ENCODE data around the gene CELF2. TPM values are rescaled to one million over a fixed set of nuclear protein-coding genes. Genes with fewer than 3 reads are reported as not detected.

The CELF2 gene
- total RNA-seq, 2 donors from 2014 or later = 139 to 146 TPM

GRCh38 chr10:11076221-11076620 lies 58.5 kb downstream of the CELF2 start:
- H3K27ac Mint-ChIP-seq = no peak overlapping the region

GRCh38 chr10:11080564-11080984 lies 62.9 kb downstream of the CELF2 start:
- H3K27me3 Mint-ChIP-seq = peaks cover 12% of the 10 kb centered on the region
- no peak for ATAC-seq (replicated peaks)
- no peak overlapping the region for H3K4me3 Mint-ChIP-seq
- peaks cover 10% of the 10 kb centered on the region for H3K4me1 Mint-ChIP-seq
- no peak overlapping the region for H3K27ac Mint-ChIP-seq
- no peaks in the 10 kb centered on the region for H3K36me3 Mint-ChIP-seq (ENCODE audit: low read depth)
- no peaks in the 10 kb centered on the region for H3K9me3 Mint-ChIP-seq

More at GRCh38 chr10:11076221-11076620, 58.5 kb downstream of the CELF2 start:
- Mint-ChIP-seq H3K4me3 (no peak overlapping the region), H3K36me3 (ENCODE audit: low read depth) (no peaks in the 10 kb centered on the region), H3K4me1 (peaks cover 15% of the 10 kb centered on the region), H3K9me3 (no peaks in the 10 kb centered on the region), H3K27me3 (peaks cover 16% of the 10 kb centered on the region)
- ATAC-seq (replicated peaks) = no peak

GRCh38 chr10:11081408-11081807 lies 63.7 kb downstream of the CELF2 start:
- Mint-ChIP-seq H3K4me3 (no peak overlapping the region), H3K27me3 (peaks cover 7% of the 10 kb centered on the region), H3K27ac (no peak overlapping the region), H3K4me1 (peaks cover 6% of the 10 kb centered on the region), H3K9me3 (no peaks in the 10 kb centered on the region), H3K36me3 (ENCODE audit: low read depth) (no peaks in the 10 kb centered on the region)
- no peak for ATAC-seq (replicated peaks)

- H3K4me1 Mint-ChIP-seq = no peaks in the 10 kb centered on the region
- H3K27ac Mint-ChIP-seq = no peak overlapping the region
- H3K4me3 Mint-ChIP-seq = no peak overlapping the region
- no peaks in the 10 kb centered on the region for H3K36me3 Mint-ChIP-seq (ENCODE audit: low read depth)
- H3K27me3 Mint-ChIP-seq = no peaks in the 10 kb centered on the region
- ATAC-seq (replicated peaks) = no peak
- H3K9me3 Mint-ChIP-seq = no peaks in the 10 kb centered on the region
These were observed 64.9 kb downstream of the CELF2 start for GRCh38 chr10:11082526-11082925.

GRCh38 chr10:11083051-11083450 lies 65.4 kb downstream of the CELF2 start:
- H3K36me3 Mint-ChIP-seq (ENCODE audit: low read depth) = no peaks in the 10 kb centered on the region
- ATAC-seq (replicated peaks) = no peak
- H3K9me3 Mint-ChIP-seq = no peaks in the 10 kb centered on the region
- no peaks in the 10 kb centered on the region for H3K4me1 Mint-ChIP-seq
- no peaks in the 10 kb centered on the region for H3K27me3 Mint-ChIP-seq
- H3K4me3 Mint-ChIP-seq = no peak overlapping the region
- H3K27ac Mint-ChIP-seq = no peak overlapping the region

GRCh38 chr10:11085545-11085944 lies 67.9 kb downstream of the CELF2 start:
- Mint-ChIP-seq H3K27me3 (no peaks in the 10 kb centered on the region), H3K4me1 (no peaks in the 10 kb centered on the region), H3K9me3 (no peaks in the 10 kb centered on the region), H3K36me3 (ENCODE audit: low read depth) (no peaks in the 10 kb centered on the region), H3K4me3 (no peak overlapping the region), H3K27ac (no peak overlapping the region)
- no peak for ATAC-seq (replicated peaks)

GRCh38 chr10:11086177-11086840 lies 68.6 kb downstream of the CELF2 start:
- no peaks in the 10 kb centered on the region for H3K27me3 Mint-ChIP-seq
- no peaks in the 10 kb centered on the region for H3K36me3 Mint-ChIP-seq (ENCODE audit: low read depth)
- H3K4me3 Mint-ChIP-seq = no peak overlapping the region
- no peak for ATAC-seq (replicated peaks)
- no peaks in the 10 kb centered on the region for H3K9me3 Mint-ChIP-seq
- H3K27ac Mint-ChIP-seq = no peak overlapping the region
- peaks cover under 1% of the 10 kb centered on the region for H3K4me1 Mint-ChIP-seq

GRCh38 chr10:11087372-11087771 lies 69.7 kb downstream of the CELF2 start:
- H3K4me3 Mint-ChIP-seq = no peak overlapping the region
- H3K27me3 Mint-ChIP-seq = no peaks in the 10 kb centered on the region
- peaks cover 7% of the 10 kb centered on the region for H3K4me1 Mint-ChIP-seq
- no peaks in the 10 kb centered on the region for H3K9me3 Mint-ChIP-seq
- no peak for ATAC-seq (replicated peaks)
- H3K27ac Mint-ChIP-seq = no peak overlapping the region
- no peaks in the 10 kb centered on the region for H3K36me3 Mint-ChIP-seq (ENCODE audit: low read depth)

- Mint-ChIP-seq H3K27me3 (no peaks in the 10 kb centered on the region), H3K36me3 (ENCODE audit: low read depth) (no peaks in the 10 kb centered on the region), H3K4me1 (peaks cover 7% of the 10 kb centered on the region), H3K27ac (no peak overlapping the region), H3K9me3 (no peaks in the 10 kb centered on the region), H3K4me3 (no peak overlapping the region)
- no peak for ATAC-seq (replicated peaks)
These were observed 71.0 kb downstream of the CELF2 start for GRCh38 chr10:11088709-11089108.

GRCh38 chr10:11089272-11089671 lies 71.6 kb downstream of the CELF2 start:
- Mint-ChIP-seq H3K36me3 (ENCODE audit: low read depth) (no peaks in the 10 kb centered on the region), H3K9me3 (no peaks in the 10 kb centered on the region), H3K27me3 (no peaks in the 10 kb centered on the region), H3K27ac (no peak overlapping the region), H3K4me3 (no peak overlapping the region), H3K4me1 (peaks cover 7% of the 10 kb centered on the region)
- ATAC-seq (replicated peaks) = no peak

GRCh38 chr10:11091517-11092102 lies 73.9 kb downstream of the CELF2 start:
- H3K4me1 Mint-ChIP-seq = peaks cover 7% of the 10 kb centered on the region
- H3K27me3 Mint-ChIP-seq = peaks cover 9% of the 10 kb centered on the region
- no peaks in the 10 kb centered on the region for H3K36me3 Mint-ChIP-seq (ENCODE audit: low read depth)
- peak overlapping the region; percentile 4 for H3K27ac Mint-ChIP-seq
- ATAC-seq (replicated peaks) = peak; percentile 82
- peak overlapping the region; percentile 33 for H3K4me3 Mint-ChIP-seq
- no peaks in the 10 kb centered on the region for H3K9me3 Mint-ChIP-seq

GRCh38 chr10:11093771-11094736 lies 76.4 kb downstream of the CELF2 start:
- H3K4me3 Mint-ChIP-seq = no peak overlapping the region
- H3K4me1 Mint-ChIP-seq = peaks cover 21% of the 10 kb centered on the region
- H3K27ac Mint-ChIP-seq = no peak overlapping the region
- no peak for ATAC-seq (replicated peaks)
- peaks cover 18% of the 10 kb centered on the region for H3K27me3 Mint-ChIP-seq
- no peaks in the 10 kb centered on the region for H3K36me3 Mint-ChIP-seq (ENCODE audit: low read depth)
- no peaks in the 10 kb centered on the region for H3K9me3 Mint-ChIP-seq

GRCh38 chr10:11095374-11095801 lies 77.7 kb downstream of the CELF2 start:
- peaks cover 18% of the 10 kb centered on the region for H3K27me3 Mint-ChIP-seq
- H3K4me3 Mint-ChIP-seq = peak overlapping the region; percentile 26
- H3K9me3 Mint-ChIP-seq = no peaks in the 10 kb centered on the region
- H3K4me1 Mint-ChIP-seq = peaks cover 21% of the 10 kb centered on the region
- no peak overlapping the region for H3K27ac Mint-ChIP-seq
- no peak for ATAC-seq (replicated peaks)
- no peaks in the 10 kb centered on the region for H3K36me3 Mint-ChIP-seq (ENCODE audit: low read depth)

- ATAC-seq (replicated peaks) = no peak
- Mint-ChIP-seq H3K27ac (no peak overlapping the region), H3K9me3 (no peaks in the 10 kb centered on the region), H3K27me3 (peaks cover 22% of the 10 kb centered on the region), H3K4me3 (no peak overlapping the region), H3K4me1 (peaks cover 19% of the 10 kb centered on the region), H3K36me3 (ENCODE audit: low read depth) (no peaks in the 10 kb centered on the region)
These were observed 78.8 kb downstream of the CELF2 start for GRCh38 chr10:11096422-11096821.

Measured in activated T-helper 17 cell treated with anti-CD3 and anti-CD28 coated beads, Interleukin-2, amount 50 U/mL, for 72 hours (primary cell).